GM10248 (cell line): Measurements from ENCODE around the gene NFIA.

Experiments used
- CTCF ChIA-PET: fragments of 300-600 bp; sonication (Branson Sonifier 250); formaldehyde crosslinking; extraction: SDS; loops from one replicate; lab custom pipeline; 2021; ENCODE audit warnings: antibody characterized with exemption; lab: Yijun Ruan, JAX
- POLR2A ChIA-PET: fragments of 350-650 bp; sonication (Branson Sonifier 250); formaldehyde crosslinking; extraction: SDS; loops from one replicate; lab custom pipeline; 2020; ENCODE audit warnings: antibody characterized with exemption; lab: Yijun Ruan, JAX
- DNase-seq: peaks from one replicate; pipeline ENCODE4 v3.0.0; 2012; ENCODE audit errors: extremely low spot score
- TF ChIP-seq, protein P1 (sequence below): IDR thresholded peaks from 2 replicates; pipeline ENCODE4 v1.5.1; 2012; ENCODE audit warnings: mild to moderate bottlenecking, low read depth; ENCODE audit errors: extremely low read depth, missing control alignments, control extremely low read depth

The NFIA gene

DNA sequence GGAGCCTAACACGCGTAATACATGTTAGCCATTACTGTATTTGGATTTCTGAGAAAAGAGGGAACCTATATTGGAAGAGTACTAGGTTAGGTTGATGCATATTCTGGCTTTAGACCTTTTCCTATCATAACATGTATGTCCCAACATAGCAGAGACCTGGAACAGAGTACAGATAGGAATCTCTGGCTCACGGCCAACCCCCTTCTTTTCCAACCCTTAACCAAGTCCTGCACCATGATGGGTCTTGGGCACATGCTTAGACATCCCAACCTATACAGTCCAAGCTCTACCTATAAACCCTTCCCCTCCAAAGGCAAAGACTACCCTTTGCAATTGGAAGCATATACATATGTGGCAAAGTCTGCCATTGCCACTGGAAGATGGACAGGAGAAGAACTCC is 414.7 kb downstream of the NFIA start:
- POLR2A ChIA-PET: no interaction called here
- CTCF ChIA-PET: interaction anchor here (1.2 kb wide), 1 partner anchor 14 kb away, joined by 3 read pairs; no protein-coding TSS in a partner anchor
- TF ChIP-seq, protein P1, sequence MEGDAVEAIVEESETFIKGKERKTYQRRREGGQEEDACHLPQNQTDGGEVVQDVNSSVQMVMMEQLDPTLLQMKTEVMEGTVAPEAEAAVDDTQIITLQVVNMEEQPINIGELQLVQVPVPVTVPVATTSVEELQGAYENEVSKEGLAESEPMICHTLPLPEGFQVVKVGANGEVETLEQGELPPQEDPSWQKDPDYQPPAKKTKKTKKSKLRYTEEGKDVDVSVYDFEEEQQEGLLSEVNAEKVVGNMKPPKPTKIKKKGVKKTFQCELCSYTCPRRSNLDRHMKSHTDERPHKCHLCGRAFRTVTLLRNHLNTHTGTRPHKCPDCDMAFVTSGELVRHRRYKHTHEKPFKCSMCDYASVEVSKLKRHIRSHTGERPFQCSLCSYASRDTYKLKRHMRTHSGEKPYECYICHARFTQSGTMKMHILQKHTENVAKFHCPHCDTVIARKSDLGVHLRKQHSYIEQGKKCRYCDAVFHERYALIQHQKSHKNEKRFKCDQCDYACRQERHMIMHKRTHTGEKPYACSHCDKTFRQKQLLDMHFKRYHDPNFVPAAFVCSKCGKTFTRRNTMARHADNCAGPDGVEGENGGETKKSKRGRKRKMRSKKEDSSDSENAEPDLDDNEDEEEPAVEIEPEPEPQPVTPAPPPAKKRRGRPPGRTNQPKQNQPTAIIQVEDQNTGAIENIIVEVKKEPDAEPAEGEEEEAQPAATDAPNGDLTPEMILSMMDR: no peak
- DNase-seq: no peak

DNA sequence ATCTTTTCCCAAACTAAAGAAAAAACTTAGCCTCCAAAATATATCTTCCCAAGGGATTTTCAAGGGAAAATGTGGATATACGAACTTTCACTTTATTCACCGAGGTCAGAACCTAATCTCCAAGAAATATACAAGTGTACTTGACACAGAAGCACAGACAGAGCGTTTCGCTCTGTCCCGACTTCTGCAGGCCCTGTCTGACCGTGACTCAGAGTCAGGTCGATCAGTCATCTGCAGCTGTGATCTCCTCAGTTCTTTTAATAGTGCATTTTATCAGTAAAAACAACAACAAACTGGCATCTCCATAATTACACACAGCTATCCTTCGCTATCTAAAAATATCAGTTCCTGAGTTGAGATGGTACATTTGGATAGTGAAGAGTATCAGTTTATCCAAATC is 416.0 kb downstream of the NFIA start:
- TF ChIP-seq, protein P1: no peak
- ChIA-PET POLR2A (no interaction called here), CTCF (interaction anchor here (1.1 kb wide), 1 partner anchor 17 kb away, joined by 3 read pairs; no protein-coding TSS in a partner anchor)
- no peak for DNase-seq

DNA sequence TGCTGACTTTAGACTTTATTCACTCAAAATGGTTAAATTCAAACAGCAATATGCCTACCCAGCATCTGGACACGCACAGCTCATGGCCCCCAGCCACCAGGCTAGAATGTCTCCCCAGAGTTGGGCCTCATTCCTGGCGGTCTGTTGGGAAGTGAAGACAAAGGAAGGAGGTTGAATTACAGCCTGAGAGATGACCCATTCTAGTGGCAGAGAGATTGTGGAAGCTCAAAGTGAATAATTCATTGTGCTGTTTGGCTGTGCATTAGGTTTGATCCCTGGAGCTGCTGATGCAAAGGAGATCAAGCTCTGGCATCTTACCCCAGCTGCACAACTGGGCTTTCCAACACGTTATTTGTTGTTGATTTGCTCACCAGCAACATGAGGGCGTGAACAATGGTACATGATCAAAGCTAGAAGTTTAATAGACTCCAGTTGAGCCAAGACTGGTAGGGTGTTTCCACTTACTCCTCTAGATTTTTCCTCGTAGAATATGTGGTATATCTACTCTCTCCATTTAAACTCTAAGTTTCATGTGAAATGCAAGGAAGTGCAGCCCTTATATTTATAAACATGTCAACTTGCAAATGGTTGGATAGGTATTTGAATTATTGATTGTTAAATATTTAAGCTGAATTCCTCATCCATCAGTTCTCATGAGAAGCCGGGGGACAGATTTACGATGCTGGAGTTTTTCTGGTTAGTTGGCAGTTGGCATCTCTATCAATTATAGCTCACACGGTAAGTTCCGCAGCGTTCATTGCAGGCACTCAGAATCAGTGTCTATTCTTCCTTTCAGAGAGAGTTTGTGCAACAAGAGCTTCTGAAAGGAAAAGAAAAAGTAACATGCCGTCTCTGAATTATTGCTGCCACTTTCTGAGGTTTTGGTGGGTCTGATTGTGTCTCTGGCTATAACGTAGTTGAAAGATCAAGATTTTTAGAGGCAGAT is 419.9 kb downstream of the NFIA start:
- DNase-seq: no peak
- ChIA-PET CTCF (interaction anchor here (1.2 to 2.1 kb wide), 2 partner anchors 10 to 11 kb away, joined by 3 to 6 read pairs; no protein-coding TSS in a partner anchor), POLR2A (no interaction called here)
- TF ChIP-seq, protein P1: no peak

DNA sequence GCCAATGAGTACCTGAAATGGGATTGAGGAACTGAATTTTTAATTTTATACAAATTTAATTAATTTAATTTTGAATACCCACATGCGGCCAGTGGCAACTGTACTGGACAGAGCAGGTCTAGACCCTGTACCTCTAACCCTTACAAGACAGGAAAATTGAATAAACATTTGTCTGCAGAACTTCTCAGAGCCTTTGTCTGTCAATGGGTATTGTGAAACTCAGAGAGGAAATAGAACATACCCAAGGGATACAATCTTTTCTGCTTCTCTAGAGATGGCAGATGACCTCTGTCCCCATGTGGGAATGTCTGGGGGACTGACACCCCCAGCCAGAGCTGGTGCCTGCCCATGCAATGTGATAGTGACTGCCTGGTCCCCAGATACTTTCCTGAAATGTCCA is 421.9 kb downstream of the NFIA start:
- TF ChIP-seq, protein P1: no peak
- ChIA-PET POLR2A (no interaction called here), CTCF (no interaction called here)
- DNase-seq: no peak

- DNase-seq: no peak
- TF ChIP-seq, protein P1: no peak
- ChIA-PET CTCF (no interaction called here), POLR2A (no interaction called here)
These were observed 422.6 kb downstream of the NFIA start for GRCh38 chr1:61504852-61505390.

DNA sequence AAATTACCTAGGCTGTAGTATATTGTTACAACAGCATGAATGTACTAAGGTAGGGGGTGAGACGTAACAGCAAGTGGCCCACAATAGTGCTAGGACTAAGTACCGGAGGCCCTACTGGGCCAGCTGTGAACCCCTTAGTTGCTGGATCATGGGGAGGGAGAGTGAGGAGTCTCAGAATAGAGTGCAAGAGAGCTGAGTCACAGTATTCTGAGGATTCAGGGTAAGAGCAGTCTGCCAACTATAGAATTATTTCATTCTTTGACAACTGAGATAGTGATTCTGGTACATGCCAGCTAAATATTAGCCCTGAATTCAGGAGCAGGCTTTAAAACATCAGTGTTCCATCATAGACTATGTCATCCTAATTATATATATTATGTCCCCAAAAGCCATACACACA is 423.9 kb downstream of the NFIA start:
- no peak for DNase-seq
- ChIA-PET CTCF (interaction anchor here (1.1 kb wide), 1 partner anchor 10 kb away, joined by 3 read pairs; no protein-coding TSS in a partner anchor), POLR2A (no interaction called here)
- TF ChIP-seq, protein P1: no peak
